Measurements from ENCODE around the gene ANXA1. TPM values are rescaled to one million over a fixed set of nuclear protein-coding genes. Genes with fewer than 3 reads are reported as not detected.

Gene ANXA1
- total and polyA plus RNA-seq, 10 of the 15 experiments (the other 5 are each of a cell fraction or from before 2014, with no cell fraction given) = 6.6 to 30.1 (median 12.6) TPM

- Histone ChIP-seq H2AFZ (ENCODE audit: control insufficient read depth, low read depth, low read length) (no peak overlapping the region), H3K9me3 (replicated peaks; ENCODE audit: control insufficient read depth, insufficient read depth, low read length) (no peaks in the 10 kb centered on the region), H3K36me3 (ENCODE audit: control insufficient read depth in 2 of 2, insufficient read depth in 2 of 2, low read length in 1 of 2) (no peaks in the 10 kb centered on the region), H3K4me2 (ENCODE audit: control insufficient read depth, insufficient read depth) (no peak overlapping the region), H3K79me2 (ENCODE audit: control insufficient read depth, insufficient read depth, low read length) (no peaks in the 10 kb centered on the region), H3K9ac (ENCODE audit: control insufficient read depth, insufficient read depth, low read length) (no peak overlapping the region), H3K27ac (ENCODE audit: control insufficient read depth, insufficient read depth) (no peak overlapping the region), H3K4me3 (no peak overlapping the region), H4K20me1 (ENCODE audit: control insufficient read depth, insufficient read depth) (no peaks in the 10 kb centered on the region), H3K4me1 (ENCODE audit: control insufficient read depth, insufficient read depth, low read length) (no peaks in the 10 kb centered on the region), H3K27me3 (replicated peaks in 1 of 2; ENCODE audit: control insufficient read depth in 2 of 2, insufficient read depth in 2 of 2, low read length in 1 of 2) (no peaks in the 10 kb centered on the region)
- intact Hi-C loops (cut with micrococcal nuclease; ENCODE audit: unreplicated experiment) (no loop called here), in situ Hi-C loops (cut with MboI) (no loop called here)
- POLR2A ChIA-PET = no interaction called here
- BruUV-seq (replicated peaks) = no TSS peak
- CTCF ChIA-PET = interaction anchor here (0.8 to 2.6 kb wide), 6 partner anchors 8 to 247 kb away, joined by 3 to 16 read pairs (median 4); no protein-coding TSS in a partner anchor
- 27% methylated on average over 4 of the region's 4 CpGs for WGBS (ENCODE audit: insufficient coverage, insufficient replicate concordance, low lambda C conversion rate, missing lambda C conversion rate)
- SMC1A ChIA-PET (ENCODE audit: uncharacterized antibody, unreplicated experiment) = interaction anchor here (0.8 to 1.4 kb wide), 4 partner anchors 9 to 83 kb away, joined by 3 to 4 read pairs (median 4); no protein-coding TSS in a partner anchor
- no peak for DNase-seq (ENCODE audit: low read depth, low spot score)
- RAD21 ChIA-PET (ENCODE audit: unreplicated experiment) = no interaction called here
- FAIRE-seq = no peak
- no peak for ATAC-seq
- no peak for TF ChIP-seq EED (IDR thresholded peaks at IDR 0.05; ENCODE audit: low read depth)
- TF ChIP-seq USF2 (IDR thresholded peaks at IDR 0.05; ENCODE audit: borderline replicate concordance, low read depth, low read length) = no peak
- TF ChIP-seq, protein P1, sequence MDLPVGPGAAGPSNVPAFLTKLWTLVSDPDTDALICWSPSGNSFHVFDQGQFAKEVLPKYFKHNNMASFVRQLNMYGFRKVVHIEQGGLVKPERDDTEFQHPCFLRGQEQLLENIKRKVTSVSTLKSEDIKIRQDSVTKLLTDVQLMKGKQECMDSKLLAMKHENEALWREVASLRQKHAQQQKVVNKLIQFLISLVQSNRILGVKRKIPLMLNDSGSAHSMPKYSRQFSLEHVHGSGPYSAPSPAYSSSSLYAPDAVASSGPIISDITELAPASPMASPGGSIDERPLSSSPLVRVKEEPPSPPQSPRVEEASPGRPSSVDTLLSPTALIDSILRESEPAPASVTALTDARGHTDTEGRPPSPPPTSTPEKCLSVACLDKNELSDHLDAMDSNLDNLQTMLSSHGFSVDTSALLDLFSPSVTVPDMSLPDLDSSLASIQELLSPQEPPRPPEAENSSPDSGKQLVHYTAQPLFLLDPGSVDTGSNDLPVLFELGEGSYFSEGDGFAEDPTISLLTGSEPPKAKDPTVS (IDR thresholded peaks at IDR 0.05; ENCODE audit: low read depth, low read length) = no peak
- no peak for TF ChIP-seq NRF1 (conservative IDR thresholded peaks at IDR 0.05; ENCODE audit: low read depth, low read length)
- TF ChIP-seq ZNF217 (IDR thresholded peaks at IDR 0.05) = no peak
- no peak for TF ChIP-seq POLR2AphosphoS5 (IDR thresholded peaks at IDR 0.05; ENCODE audit: low read length)
- no peak for TF ChIP-seq POU2F2 (IDR thresholded peaks at IDR 0.05; ENCODE audit: borderline replicate concordance, low read depth, low read length)
- TF ChIP-seq, protein P2, sequence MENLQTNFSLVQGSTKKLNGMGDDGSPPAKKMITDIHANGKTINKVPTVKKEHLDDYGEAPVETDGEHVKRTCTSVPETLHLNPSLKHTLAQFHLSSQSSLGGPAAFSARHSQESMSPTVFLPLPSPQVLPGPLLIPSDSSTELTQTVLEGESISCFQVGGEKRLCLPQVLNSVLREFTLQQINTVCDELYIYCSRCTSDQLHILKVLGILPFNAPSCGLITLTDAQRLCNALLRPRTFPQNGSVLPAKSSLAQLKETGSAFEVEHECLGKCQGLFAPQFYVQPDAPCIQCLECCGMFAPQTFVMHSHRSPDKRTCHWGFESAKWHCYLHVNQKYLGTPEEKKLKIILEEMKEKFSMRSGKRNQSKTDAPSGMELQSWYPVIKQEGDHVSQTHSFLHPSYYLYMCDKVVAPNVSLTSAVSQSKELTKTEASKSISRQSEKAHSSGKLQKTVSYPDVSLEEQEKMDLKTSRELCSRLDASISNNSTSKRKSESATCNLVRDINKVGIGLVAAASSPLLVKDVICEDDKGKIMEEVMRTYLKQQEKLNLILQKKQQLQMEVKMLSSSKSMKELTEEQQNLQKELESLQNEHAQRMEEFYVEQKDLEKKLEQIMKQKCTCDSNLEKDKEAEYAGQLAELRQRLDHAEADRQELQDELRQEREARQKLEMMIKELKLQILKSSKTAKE (IDR thresholded peaks at IDR 0.05; ENCODE audit: low read depth, poor library complexity, severe bottlenecking) = no peak
- no peak for TF ChIP-seq CHD4 (IDR thresholded peaks at IDR 0.05)
- TF ChIP-seq, protein P3, sequence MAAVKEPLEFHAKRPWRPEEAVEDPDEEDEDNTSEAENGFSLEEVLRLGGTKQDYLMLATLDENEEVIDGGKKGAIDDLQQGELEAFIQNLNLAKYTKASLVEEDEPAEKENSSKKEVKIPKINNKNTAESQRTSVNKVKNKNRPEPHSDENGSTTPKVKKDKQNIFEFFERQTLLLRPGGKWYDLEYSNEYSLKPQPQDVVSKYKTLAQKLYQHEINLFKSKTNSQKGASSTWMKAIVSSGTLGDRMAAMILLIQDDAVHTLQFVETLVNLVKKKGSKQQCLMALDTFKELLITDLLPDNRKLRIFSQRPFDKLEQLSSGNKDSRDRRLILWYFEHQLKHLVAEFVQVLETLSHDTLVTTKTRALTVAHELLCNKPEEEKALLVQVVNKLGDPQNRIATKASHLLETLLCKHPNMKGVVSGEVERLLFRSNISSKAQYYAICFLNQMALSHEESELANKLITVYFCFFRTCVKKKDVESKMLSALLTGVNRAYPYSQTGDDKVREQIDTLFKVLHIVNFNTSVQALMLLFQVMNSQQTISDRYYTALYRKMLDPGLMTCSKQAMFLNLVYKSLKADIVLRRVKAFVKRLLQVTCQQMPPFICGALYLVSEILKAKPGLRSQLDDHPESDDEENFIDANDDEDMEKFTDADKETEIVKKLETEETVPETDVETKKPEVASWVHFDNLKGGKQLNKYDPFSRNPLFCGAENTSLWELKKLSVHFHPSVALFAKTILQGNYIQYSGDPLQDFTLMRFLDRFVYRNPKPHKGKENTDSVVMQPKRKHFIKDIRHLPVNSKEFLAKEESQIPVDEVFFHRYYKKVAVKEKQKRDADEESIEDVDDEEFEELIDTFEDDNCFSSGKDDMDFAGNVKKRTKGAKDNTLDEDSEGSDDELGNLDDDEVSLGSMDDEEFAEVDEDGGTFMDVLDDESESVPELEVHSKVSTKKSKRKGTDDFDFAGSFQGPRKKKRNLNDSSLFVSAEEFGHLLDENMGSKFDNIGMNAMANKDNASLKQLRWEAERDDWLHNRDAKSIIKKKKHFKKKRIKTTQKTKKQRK (IDR thresholded peaks at IDR 0.05; ENCODE audit: low read depth, low read length) = no peak
- TF ChIP-seq, protein P4, sequence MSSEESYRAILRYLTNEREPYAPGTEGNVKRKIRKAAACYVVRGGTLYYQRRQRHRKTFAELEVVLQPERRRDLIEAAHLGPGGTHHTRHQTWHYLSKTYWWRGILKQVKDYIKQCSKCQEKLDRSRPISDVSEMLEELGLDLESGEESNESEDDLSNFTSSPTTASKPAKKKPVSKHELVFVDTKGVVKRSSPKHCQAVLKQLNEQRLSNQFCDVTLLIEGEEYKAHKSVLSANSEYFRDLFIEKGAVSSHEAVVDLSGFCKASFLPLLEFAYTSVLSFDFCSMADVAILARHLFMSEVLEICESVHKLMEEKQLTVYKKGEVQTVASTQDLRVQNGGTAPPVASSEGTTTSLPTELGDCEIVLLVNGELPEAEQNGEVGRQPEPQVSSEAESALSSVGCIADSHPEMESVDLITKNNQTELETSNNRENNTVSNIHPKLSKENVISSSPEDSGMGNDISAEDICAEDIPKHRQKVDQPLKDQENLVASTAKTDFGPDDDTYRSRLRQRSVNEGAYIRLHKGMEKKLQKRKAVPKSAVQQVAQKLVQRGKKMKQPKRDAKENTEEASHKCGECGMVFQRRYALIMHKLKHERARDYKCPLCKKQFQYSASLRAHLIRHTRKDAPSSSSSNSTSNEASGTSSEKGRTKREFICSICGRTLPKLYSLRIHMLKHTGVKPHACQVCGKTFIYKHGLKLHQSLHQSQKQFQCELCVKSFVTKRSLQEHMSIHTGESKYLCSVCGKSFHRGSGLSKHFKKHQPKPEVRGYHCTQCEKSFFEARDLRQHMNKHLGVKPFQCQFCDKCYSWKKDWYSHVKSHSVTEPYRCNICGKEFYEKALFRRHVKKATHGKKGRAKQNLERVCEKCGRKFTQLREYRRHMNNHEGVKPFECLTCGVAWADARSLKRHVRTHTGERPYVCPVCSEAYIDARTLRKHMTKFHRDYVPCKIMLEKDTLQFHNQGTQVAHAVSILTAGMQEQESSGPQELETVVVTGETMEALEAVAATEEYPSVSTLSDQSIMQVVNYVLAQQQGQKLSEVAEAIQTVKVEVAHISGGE (CRISPR knock-in tag; IDR thresholded peaks at IDR 0.05) = no peak
- TF ChIP-seq SMARCA5 (IDR thresholded peaks at IDR 0.05) = no peak
- no peak for TF ChIP-seq POLR2AphosphoS2 (IDR thresholded peaks at IDR 0.05; ENCODE audit: low read depth, low read length)
- TF ChIP-seq IKZF1 (conservative IDR thresholded peaks at IDR 0.05) = no peak
Observed at GRCh38 chr9:73104342-73104741, 47.3 kb upstream of the ANXA1 start.

All from GM12878 (cell line).